Astrocyte (in vitro differentiated cells and primary cell): ENCODE measurements around the gene AAGAB.

Source experiments
- CTCF ChIP-seq: IDR thresholded peaks from 2 replicates; pipeline ENCODE4 v1.5.1; 2011; ENCODE audit warnings: low read depth, mild to moderate bottlenecking, inconsistent platforms, low read length, moderate library complexity; ENCODE audit not compliant: insufficient read depth
- EZH2 ChIP-seq: IDR thresholded peaks from 2 replicates; pipeline ENCODE4 v1.6.1; 2012; ENCODE audit warnings: mild to moderate bottlenecking, low read length, inconsistent platforms; ENCODE audit not compliant: insufficient read depth

DNA sequence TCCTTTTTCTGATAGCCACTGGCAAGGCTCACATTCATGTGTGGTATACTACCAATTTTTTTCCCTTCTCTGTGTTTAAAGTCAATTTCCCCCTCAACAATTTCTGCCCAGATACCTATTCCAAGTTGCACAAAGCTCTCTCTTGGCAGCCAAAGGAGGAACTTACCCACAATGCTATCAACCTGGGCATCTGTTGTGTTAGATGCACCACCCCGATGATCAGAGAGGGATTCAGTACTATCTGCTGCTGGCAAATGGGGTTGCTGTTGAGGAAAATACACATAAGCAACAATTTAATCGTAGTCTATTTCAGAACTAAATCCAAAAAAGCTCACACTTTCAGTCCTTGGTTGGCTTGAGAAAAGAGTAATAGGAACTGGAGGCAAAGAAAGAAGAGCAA, 46.1 kb downstream of the AAGAB start:
- no peak for TF ChIP-seq CTCF
- no peak for TF ChIP-seq EZH2
